ENCODE results near the gene SKOR1.

SKOR1 gene

GRCh38 chr15:67835297-67836133, 10.2 kb downstream of the SKOR1 start:
- peak overlapping the region; percentile 67 for H3K4me3 ChIP-seq (ENCODE audit: low read depth, low read length)
- no peaks in the 10 kb centered on the region for H3K79me2 ChIP-seq (ENCODE audit: control insufficient read depth, insufficient read depth, low read length, unreplicated experiment)
- H3K36me3 ChIP-seq (ENCODE audit: insufficient read depth, low read length) = no peaks in the 10 kb centered on the region
- no peak overlapping the region for H3K27ac ChIP-seq (ENCODE audit: low read depth, low read length)
- H3K4me1 ChIP-seq (ENCODE audit: control insufficient read depth, insufficient read depth, low read length, unreplicated experiment) = no peaks in the 10 kb centered on the region
- peaks cover 55% of the 10 kb centered on the region for H3K27me3 ChIP-seq (ENCODE audit: insufficient read depth, low read length)
- H2AFZ ChIP-seq (ENCODE audit: low read length, unreplicated experiment) = peak overlapping the region; percentile 34

GRCh38 chr15:67836134-67836455, 10.8 kb downstream of the SKOR1 start:
- H3K36me3 ChIP-seq (ENCODE audit: insufficient read depth, low read length) = no peaks in the 10 kb centered on the region
- H3K4me1 ChIP-seq (ENCODE audit: control insufficient read depth, insufficient read depth, low read length, unreplicated experiment) = peaks cover under 1% of the 10 kb centered on the region
- peak overlapping the region; percentile 67 for H3K4me3 ChIP-seq (ENCODE audit: low read depth, low read length)
- peak overlapping the region; percentile 23 for H2AFZ ChIP-seq (ENCODE audit: low read length, unreplicated experiment)
- peaks cover 49% of the 10 kb centered on the region for H3K27me3 ChIP-seq (ENCODE audit: insufficient read depth, low read length)
- H3K27ac ChIP-seq (ENCODE audit: low read depth, low read length) = no peak overlapping the region
- H3K79me2 ChIP-seq (ENCODE audit: control insufficient read depth, insufficient read depth, low read length, unreplicated experiment) = no peaks in the 10 kb centered on the region

GRCh38 chr15:67836477-67836876, 11.2 kb downstream of the SKOR1 start:
- peak overlapping the region; percentile 67 for H3K4me3 ChIP-seq (ENCODE audit: low read depth, low read length)
- H2AFZ ChIP-seq (ENCODE audit: low read length, unreplicated experiment) = no peak overlapping the region
- H3K27me3 ChIP-seq (ENCODE audit: insufficient read depth, low read length) = peaks cover 45% of the 10 kb centered on the region
- peaks cover 3% of the 10 kb centered on the region for H3K4me1 ChIP-seq (ENCODE audit: control insufficient read depth, insufficient read depth, low read length, unreplicated experiment)
- no peaks in the 10 kb centered on the region for H3K36me3 ChIP-seq (ENCODE audit: insufficient read depth, low read length)
- no peak overlapping the region for H3K27ac ChIP-seq (ENCODE audit: low read depth, low read length)
- H3K79me2 ChIP-seq (ENCODE audit: control insufficient read depth, insufficient read depth, low read length, unreplicated experiment) = no peaks in the 10 kb centered on the region

GRCh38 chr15:67836955-67837354, 11.6 kb downstream of the SKOR1 start:
- Histone ChIP-seq H3K27ac (ENCODE audit: low read depth, low read length) (no peak overlapping the region), H2AFZ (ENCODE audit: low read length, unreplicated experiment) (no peak overlapping the region), H3K79me2 (ENCODE audit: control insufficient read depth, insufficient read depth, low read length, unreplicated experiment) (no peaks in the 10 kb centered on the region), H3K27me3 (ENCODE audit: insufficient read depth, low read length) (peaks cover 43% of the 10 kb centered on the region), H3K4me3 (ENCODE audit: low read depth, low read length) (no peak overlapping the region), H3K36me3 (ENCODE audit: insufficient read depth, low read length) (no peaks in the 10 kb centered on the region), H3K4me1 (ENCODE audit: control insufficient read depth, insufficient read depth, low read length, unreplicated experiment) (peaks cover 3% of the 10 kb centered on the region)

GRCh38 chr15:67838789-67839332, 13.6 kb downstream of the SKOR1 start:
- Histone ChIP-seq H3K27ac (ENCODE audit: low read depth, low read length) (no peak overlapping the region), H3K36me3 (ENCODE audit: insufficient read depth, low read length) (no peaks in the 10 kb centered on the region), H3K4me3 (ENCODE audit: low read depth, low read length) (peak overlapping the region; percentile 96), H3K79me2 (ENCODE audit: control insufficient read depth, insufficient read depth, low read length, unreplicated experiment) (no peaks in the 10 kb centered on the region), H3K27me3 (ENCODE audit: insufficient read depth, low read length) (peaks cover 24% of the 10 kb centered on the region), H2AFZ (ENCODE audit: low read length, unreplicated experiment) (peak overlapping the region; percentile 16), H3K4me1 (ENCODE audit: control insufficient read depth, insufficient read depth, low read length, unreplicated experiment) (peaks cover 3% of the 10 kb centered on the region)

GRCh38 chr15:67839499-67839928, 14.2 kb downstream of the SKOR1 start:
- no peaks in the 10 kb centered on the region for H3K36me3 ChIP-seq (ENCODE audit: insufficient read depth, low read length)
- peak overlapping the region; percentile 96 for H3K4me3 ChIP-seq (ENCODE audit: low read depth, low read length)
- peaks cover 3% of the 10 kb centered on the region for H3K4me1 ChIP-seq (ENCODE audit: control insufficient read depth, insufficient read depth, low read length, unreplicated experiment)
- peak overlapping the region; percentile 70 for H2AFZ ChIP-seq (ENCODE audit: low read length, unreplicated experiment)
- H3K27me3 ChIP-seq (ENCODE audit: insufficient read depth, low read length) = peaks cover 18% of the 10 kb centered on the region
- H3K79me2 ChIP-seq (ENCODE audit: control insufficient read depth, insufficient read depth, low read length, unreplicated experiment) = no peaks in the 10 kb centered on the region
- peak overlapping the region; percentile 64 for H3K27ac ChIP-seq (ENCODE audit: low read depth, low read length)

- Histone ChIP-seq H3K27me3 (ENCODE audit: insufficient read depth, low read length) (peaks cover 12% of the 10 kb centered on the region), H3K27ac (ENCODE audit: low read depth, low read length) (peak within 1 kb of the TSS; percentile 64), H3K4me3 (ENCODE audit: low read depth, low read length) (peak within 1 kb of the TSS; percentile 96), H3K4me1 (ENCODE audit: control insufficient read depth, insufficient read depth, low read length, unreplicated experiment) (peaks cover 3% of the 10 kb centered on the region), H2AFZ (ENCODE audit: low read length, unreplicated experiment) (peak within 1 kb of the TSS; percentile 83), H3K79me2 (ENCODE audit: control insufficient read depth, insufficient read depth, low read length, unreplicated experiment) (no peaks in the 10 kb centered on the region), H3K36me3 (ENCODE audit: insufficient read depth, low read length) (no peaks in the 10 kb centered on the region)
Measured at GRCh38 chr15:67839929-67840748, 14.8 kb downstream of the SKOR1 start, which contains the start of gene RNU6-1. TSS of gene RNU6-1 (minus strand) at chr15:67840045.

- Histone ChIP-seq H3K79me2 (ENCODE audit: control insufficient read depth, insufficient read depth, low read length, unreplicated experiment) (no peaks in the 10 kb centered on the region), H3K27ac (ENCODE audit: low read depth, low read length) (peak overlapping the region; percentile 64; the same call in 1 of the 2 replicates), H3K36me3 (ENCODE audit: insufficient read depth, low read length) (no peaks in the 10 kb centered on the region), H3K4me3 (ENCODE audit: low read depth, low read length) (peak overlapping the region; percentile 96), H2AFZ (ENCODE audit: low read length, unreplicated experiment) (peak overlapping the region; percentile 83), H3K4me1 (ENCODE audit: control insufficient read depth, insufficient read depth, low read length, unreplicated experiment) (peaks cover 3% of the 10 kb centered on the region), H3K27me3 (ENCODE audit: insufficient read depth, low read length) (peaks cover 4% of the 10 kb centered on the region)
Measured at GRCh38 chr15:67840749-67841512, 15.6 kb downstream of the SKOR1 start.

- no peaks in the 10 kb centered on the region for H3K79me2 ChIP-seq (ENCODE audit: control insufficient read depth, insufficient read depth, low read length, unreplicated experiment)
- H3K36me3 ChIP-seq (ENCODE audit: insufficient read depth, low read length) = no peaks in the 10 kb centered on the region
- peaks cover 3% of the 10 kb centered on the region for H3K4me1 ChIP-seq (ENCODE audit: control insufficient read depth, insufficient read depth, low read length, unreplicated experiment)
- peak overlapping the region; percentile 96 for H3K4me3 ChIP-seq (ENCODE audit: low read depth, low read length)
- peak overlapping the region; percentile 20 for H2AFZ ChIP-seq (ENCODE audit: low read length, unreplicated experiment)
- H3K27me3 ChIP-seq (ENCODE audit: insufficient read depth, low read length) = no peaks in the 10 kb centered on the region
- H3K27ac ChIP-seq (ENCODE audit: low read depth, low read length) = no peak overlapping the region
Measured at GRCh38 chr15:67841513-67841762, 16.1 kb downstream of the SKOR1 start.

- Histone ChIP-seq H3K4me3 (ENCODE audit: low read depth, low read length) (no peak overlapping the region), H3K27ac (ENCODE audit: low read depth, low read length) (no peak overlapping the region), H3K79me2 (ENCODE audit: control insufficient read depth, insufficient read depth, low read length, unreplicated experiment) (no peaks in the 10 kb centered on the region), H3K27me3 (ENCODE audit: insufficient read depth, low read length) (no peaks in the 10 kb centered on the region), H2AFZ (ENCODE audit: low read length, unreplicated experiment) (no peak overlapping the region), H3K4me1 (ENCODE audit: control insufficient read depth, insufficient read depth, low read length, unreplicated experiment) (peaks cover 3% of the 10 kb centered on the region), H3K36me3 (ENCODE audit: insufficient read depth, low read length) (no peaks in the 10 kb centered on the region)
Measured at GRCh38 chr15:67843092-67843501, 17.8 kb downstream of the SKOR1 start.

Data from ACC112 (cell line).